NB4 (cell line): ENCODE data around the gene CNST.

Experiments used
- POLR2A ChIP-seq: IDR thresholded peaks from 2 replicates; pipeline ENCODE4 v1.6.1; 2011; ENCODE audit warnings: mild to moderate bottlenecking; ENCODE audit not compliant: insufficient read length; ENCODE audit errors: extremely low read depth
- TF ChIP-seq, protein P1 (sequence below): IDR thresholded peaks from one replicate; pipeline ENCODE4 v1.5.1; 2012; ENCODE audit warnings: low read depth, low read length

DNA sequence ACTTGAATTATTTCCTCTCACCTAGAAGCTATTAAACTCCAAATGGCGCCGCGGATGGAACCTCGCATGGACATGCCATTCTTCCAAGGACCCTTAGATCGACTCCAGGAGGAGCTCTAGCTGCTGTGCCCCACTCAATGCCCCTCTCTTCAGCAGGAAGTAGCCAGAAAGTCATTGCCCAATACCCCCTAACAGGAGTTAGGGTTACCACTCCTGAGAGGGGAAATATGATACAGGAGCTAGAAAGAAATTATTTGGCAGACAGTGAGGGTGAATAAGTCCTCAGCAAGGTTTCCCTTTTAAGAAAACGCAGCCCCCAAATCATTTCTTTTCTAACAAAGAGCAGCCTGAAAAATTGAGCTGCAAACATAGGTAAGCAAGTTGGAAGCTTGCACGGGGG lies 28.8 kb upstream of the CNST start:
- TF ChIP-seq, protein P1, sequence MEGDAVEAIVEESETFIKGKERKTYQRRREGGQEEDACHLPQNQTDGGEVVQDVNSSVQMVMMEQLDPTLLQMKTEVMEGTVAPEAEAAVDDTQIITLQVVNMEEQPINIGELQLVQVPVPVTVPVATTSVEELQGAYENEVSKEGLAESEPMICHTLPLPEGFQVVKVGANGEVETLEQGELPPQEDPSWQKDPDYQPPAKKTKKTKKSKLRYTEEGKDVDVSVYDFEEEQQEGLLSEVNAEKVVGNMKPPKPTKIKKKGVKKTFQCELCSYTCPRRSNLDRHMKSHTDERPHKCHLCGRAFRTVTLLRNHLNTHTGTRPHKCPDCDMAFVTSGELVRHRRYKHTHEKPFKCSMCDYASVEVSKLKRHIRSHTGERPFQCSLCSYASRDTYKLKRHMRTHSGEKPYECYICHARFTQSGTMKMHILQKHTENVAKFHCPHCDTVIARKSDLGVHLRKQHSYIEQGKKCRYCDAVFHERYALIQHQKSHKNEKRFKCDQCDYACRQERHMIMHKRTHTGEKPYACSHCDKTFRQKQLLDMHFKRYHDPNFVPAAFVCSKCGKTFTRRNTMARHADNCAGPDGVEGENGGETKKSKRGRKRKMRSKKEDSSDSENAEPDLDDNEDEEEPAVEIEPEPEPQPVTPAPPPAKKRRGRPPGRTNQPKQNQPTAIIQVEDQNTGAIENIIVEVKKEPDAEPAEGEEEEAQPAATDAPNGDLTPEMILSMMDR = no peak
- TF ChIP-seq POLR2A = no peak
